CD4-positive, alpha-beta T cell treated with Interferon alpha-2 for 1 hour (primary cell): ENCODE measurements around the gene HIRA.
"Not testable (repeated sequence)": the region's sequence is repeated elsewhere in the genome, so short reads cannot be mapped to it uniquely, and the experiment has no call there.

ENCODE experiments used
- DNase-seq, 2 donors: peaks; one replicate each; pipeline ENCODE4 v3.0.0-alpha.2; 2020 to 2022

HIRA gene

GRCh38 chr22:19320136-19320535 is 111.4 kb downstream of the HIRA start:
- DNase-seq: not testable (repeated sequence)

GRCh38 chr22:19319281-19319680 is 112.3 kb downstream of the HIRA start:
- DNase-seq: no peak

GRCh38 chr22:19317865-19318264 is 113.7 kb downstream of the HIRA start:
- DNase-seq: no peak

- DNase-seq: no peak
Observed at GRCh38 chr22:19307872-19308271, 123.7 kb downstream of the HIRA start.

- not testable (repeated sequence) for DNase-seq
Observed at GRCh38 chr22:19306535-19306934, 125.0 kb downstream of the HIRA start.

GRCh38 chr22:19304547-19304946 is 127.0 kb downstream of the HIRA start:
- no peak for DNase-seq

GRCh38 chr22:19303785-19304184 is 127.7 kb downstream of the HIRA start:
- DNase-seq: no peak

GRCh38 chr22:19295733-19296132 is 135.8 kb downstream of the HIRA start:
- no peak for DNase-seq

GRCh38 chr22:19292458-19293230 is 138.9 kb downstream of the HIRA start:
- DNase-seq: no peak

- DNase-seq: peak; percentile 68 to 79
Observed at GRCh38 chr22:19291580-19292457, 139.7 kb downstream of the HIRA start, which contains the start of gene CLTCL1. TSS of gene CLTCL1 (minus strand) at chr22:19291719. CDS start at chr22:19291641, 78 bp downstream.

GRCh38 chr22:19291218-19291579 is 140.3 kb downstream of the HIRA start:
- DNase-seq: peak; percentile 3 to 30

- DNase-seq: peak in 1 of 2 donors; percentile 7
Observed at GRCh38 chr22:19290400-19291217, 140.9 kb downstream of the HIRA start.

- DNase-seq: peak in 1 of 2 donors; percentile 16
Observed at GRCh38 chr22:19289475-19290161, 141.9 kb downstream of the HIRA start.

- DNase-seq: no peak
Observed at GRCh38 chr22:19287889-19288288, 143.6 kb downstream of the HIRA start.

GRCh38 chr22:19287076-19287707 is 144.3 kb downstream of the HIRA start:
- no peak for DNase-seq

- no peak for DNase-seq
Observed at GRCh38 chr22:19285831-19286230, 145.7 kb downstream of the HIRA start.
